HCT116 (cell line): Measurements from ENCODE around the gene MAPKAP1. TPM values are rescaled to one million over a fixed set of nuclear protein-coding genes. Genes with fewer than 3 reads are reported as not detected.

Experiments
- ATAC-seq: fragments of 200-7000 bp; cut with Tn5 transposase; 2 replicates; pipeline ENCODE4 v1.9.1; 2020; ENCODE audit warnings: mild to moderate bottlenecking, moderate library complexity
- BruUV-seq: library from RNA; stranded (reverse); fragments of 400-500 nt; replicated peaks from 2 replicates; lab custom pipeline; 2021; lab: Mats Ljungman, UMichigan
- CTCF ChIA-PET: fragments of 300-600 bp; sonication (Branson Sonifier 250); formaldehyde crosslinking; loops from one replicate; lab custom pipeline; 2021; ENCODE audit warnings: antibody characterized with exemption; lab: Charles Lee
- POLR2A ChIA-PET: fragments of 300-600, 350-600 bp; sonication (Branson Sonifier 250); formaldehyde crosslinking; loops from one replicate; lab custom pipeline; 2021; ENCODE audit warnings: antibody characterized with exemption; lab: Charles Lee
- RAD21 ChIA-PET, 2 experiments: fragments of 300-600 bp; sonication (Branson Sonifier 250); formaldehyde crosslinking; loops; one replicate each; lab custom pipeline; 2023; ENCODE audit warnings: low total read pairs in 2 of 2; ENCODE audit not compliant: uncharacterized antibody in 2 of 2, unreplicated experiment in 2 of 2, low non-redundant PET in 1 of 2; lab: Charles Lee
- DNase-seq: peaks from one replicate; pipeline ENCODE4 v3.0.0-alpha.2; 2010; ENCODE audit warnings: low read depth, low spot score
- H2AFZ ChIP-seq: fragments of 200-600 bp; shearing (Covaris generic), sonication (generic); 2 replicates; pipeline ENCODE4 v1.6.1; 2017; ENCODE audit warnings: low read depth, mixed run types, mixed read lengths, antibody characterized with exemption, low read length; ENCODE audit not compliant: poor library complexity, severe bottlenecking
- H3K27ac ChIP-seq: 2 replicates; pipeline ENCODE4 v1.5.1; 2012; ENCODE audit warnings: low read depth, low read length
- H3K27me3 ChIP-seq: fragments of 200-600 bp; sonication (generic); 2 replicates; pipeline ENCODE4 v1.6.1; 2016; ENCODE audit warnings: mixed run types, low read length, mixed read lengths; ENCODE audit not compliant: insufficient read depth
- H3K36me3 ChIP-seq, 2 experiments: fragments of 200-500 bp in 1 of 2; fragments of 200-600 bp in 1 of 2; sonication (Bioruptor generic) in 1 of 2; sonication (generic) in 1 of 2; 2 replicates each; pipeline versions ENCODE4 v1.5.1 to v1.6.1; 2014 to 2016; ENCODE audit warnings: low read length in 2 of 2, inconsistent platforms in 1 of 2, mixed read lengths in 1 of 2, mixed run types in 1 of 2; ENCODE audit not compliant: insufficient read depth in 2 of 2, control insufficient read depth in 1 of 2
- H3K4me1 ChIP-seq, 2 experiments: fragments of 200-600 bp in 1 of 2; sonication (generic) in 1 of 2; 2 replicates each; pipeline versions ENCODE4 v1.5.1 to v1.6.1; 2012 to 2017; ENCODE audit warnings: low read length in 2 of 2, inconsistent platforms in 1 of 2, mild to moderate bottlenecking in 1 of 2, mixed read lengths in 1 of 2, mixed run types in 1 of 2, moderate library complexity in 1 of 2; ENCODE audit not compliant: insufficient read depth in 2 of 2, control insufficient read depth in 1 of 2
- H3K4me2 ChIP-seq: fragments of 200-600 bp; sonication (generic); 2 replicates; pipeline ENCODE4 v1.6.1; 2017; ENCODE audit warnings: mixed run types, low read length, mixed read lengths
- H3K4me3 ChIP-seq, 2 experiments: fragments of 200-600 bp in 1 of 2; sonication (generic) in 1 of 2; replicated peaks in 1 of 2; 2 replicates each; pipeline ENCODE4 v1.5.1; 2011 to 2016; ENCODE audit warnings: low read length in 2 of 2, control low read depth in 1 of 2, low read depth in 1 of 2, mild to moderate bottlenecking in 1 of 2, mixed read lengths in 1 of 2, mixed run types in 1 of 2
- H3K79me2 ChIP-seq: fragments of 200-600 bp; sonication (generic); 2 replicates; pipeline ENCODE4 v1.6.1; 2017; ENCODE audit warnings: mild to moderate bottlenecking, mixed run types, low read length, moderate library complexity, mixed read lengths; ENCODE audit not compliant: insufficient read depth
- H3K9ac ChIP-seq: fragments of 200-600 bp; sonication (generic); 2 replicates; pipeline ENCODE4 v1.6.1; 2016; ENCODE audit warnings: low read length, mixed read lengths
- H3K9me2 ChIP-seq: fragments of 200-600 bp; sonication (generic), shearing (Covaris generic); 2 replicates; pipeline ENCODE4 v1.6.1; 2017; ENCODE audit warnings: mixed run types, mild to moderate bottlenecking, moderate library complexity; ENCODE audit not compliant: insufficient read depth
- H3K9me3 ChIP-seq, 2 experiments: fragments of 200-500 bp in 1 of 2; fragments of 200-600 bp in 1 of 2; sonication (Bioruptor generic) in 1 of 2; sonication (generic) in 1 of 2; 2 replicates each; pipeline ENCODE4 v1.6.1; 2014 to 2017; ENCODE audit warnings: low read length in 2 of 2, mixed read lengths in 2 of 2, inconsistent platforms in 1 of 2, low read depth in 1 of 2, mild to moderate bottlenecking in 1 of 2, mixed run types in 1 of 2, moderate library complexity in 1 of 2; ENCODE audit not compliant: control insufficient read depth in 1 of 2, insufficient read depth in 1 of 2
- H4K20me1 ChIP-seq: fragments of 200-600 bp; sonication (generic), shearing (Covaris generic); 2 replicates; pipeline ENCODE4 v1.6.1; 2017; ENCODE audit warnings: mixed run types, mild to moderate bottlenecking, moderate library complexity; ENCODE audit not compliant: insufficient read depth
- CBX3 ChIP-seq: IDR thresholded peaks from 2 replicates; pipeline ENCODE4 v1.6.1; 2012; ENCODE audit warnings: low read depth
- CEBPB ChIP-seq: IDR thresholded peaks from 2 replicates; pipeline ENCODE4 v1.6.1; 2012; ENCODE audit warnings: low read depth
- CTCF ChIP-seq, 3 experiments: fragments of 200-600 bp in 1 of 3; sonication (generic) in 1 of 3; IDR thresholded peaks in 2 of 3; conservative IDR thresholded peaks in 1 of 3; 2 replicates each; pipeline ENCODE4 v1.5.1; 2012 to 2017; ENCODE audit warnings: low read depth in 2 of 3, low read length in 2 of 3, antibody characterized with exemption in 1 of 3, borderline replicate concordance in 1 of 3, control low read depth in 1 of 3, mild to moderate bottlenecking in 1 of 3, mixed read lengths in 1 of 3, mixed run types in 1 of 3, moderate library complexity in 1 of 3; ENCODE audit not compliant: insufficient read depth in 1 of 3
- EGR1 ChIP-seq: IDR thresholded peaks from 2 replicates; pipeline ENCODE4 v1.6.1; 2012; ENCODE audit warnings: low read depth
- ELF1 ChIP-seq: IDR thresholded peaks from 2 replicates; pipeline ENCODE4 v1.6.1; 2012; ENCODE audit warnings: low read depth, borderline replicate concordance
- EZH2 ChIP-seq: fragments of 200-600 bp; sonication (generic); IDR thresholded peaks from 2 replicates; pipeline ENCODE4 v1.6.1; 2017; ENCODE audit warnings: antibody characterized with exemption, mixed run types
- EZH2phosphoT487 ChIP-seq: fragments of 200-600 bp; IDR thresholded peaks from 2 replicates; pipeline ENCODE4 v1.6.1; 2018; ENCODE audit warnings: antibody characterized with exemption, borderline replicate concordance
- FOSL1 ChIP-seq: IDR thresholded peaks from 2 replicates; pipeline ENCODE4 v1.6.1; 2012; ENCODE audit warnings: low read depth
- JUND ChIP-seq: IDR thresholded peaks from 2 replicates; pipeline ENCODE4 v1.6.1; 2012
- MAX ChIP-seq: IDR thresholded peaks from 2 replicates; pipeline ENCODE4 v1.6.1; 2012
- POLR2A ChIP-seq: IDR thresholded peaks from 2 replicates; pipeline ENCODE4 v1.7.0; 2011; ENCODE audit warnings: borderline replicate concordance; ENCODE audit not compliant: insufficient read depth, insufficient read length; ENCODE audit errors: extremely low read depth
- POLR2AphosphoS5 ChIP-seq: IDR thresholded peaks from 2 replicates; pipeline ENCODE4 v1.6.1; 2011; ENCODE audit warnings: mild to moderate bottlenecking, low read depth, low read length, moderate library complexity
- RAD21 ChIP-seq: IDR thresholded peaks from 2 replicates; pipeline ENCODE4 v1.6.1; 2012; ENCODE audit warnings: low read depth, mild to moderate bottlenecking
- SIN3A ChIP-seq: IDR thresholded peaks from 2 replicates; pipeline ENCODE4 v1.6.1; 2012; ENCODE audit warnings: low read depth
- SP1 ChIP-seq: IDR thresholded peaks from 2 replicates; pipeline ENCODE4 v1.6.1; 2012; ENCODE audit warnings: low read depth
- TCF7L2 ChIP-seq: IDR thresholded peaks from 2 replicates; pipeline ENCODE4 v1.7.0; 2011; ENCODE audit warnings: borderline replicate concordance, inconsistent platforms; ENCODE audit not compliant: insufficient read depth, insufficient read length; ENCODE audit errors: extremely low read depth
- YY1 ChIP-seq: IDR thresholded peaks from 2 replicates; pipeline ENCODE4 v1.6.1; 2011; ENCODE audit warnings: low read length, low read depth, moderate library complexity, mild to moderate bottlenecking; ENCODE audit not compliant: insufficient replicate concordance; ENCODE audit errors: extremely low read depth
- ZBTB33 ChIP-seq: IDR thresholded peaks from 2 replicates; pipeline ENCODE4 v1.6.1; 2011; ENCODE audit warnings: mild to moderate bottlenecking, low read length, moderate library complexity; ENCODE audit not compliant: insufficient replicate concordance; ENCODE audit errors: extremely low read depth
- ZNF274 ChIP-seq: fragments of 200-500 bp; sonication (Bioruptor generic); IDR thresholded peaks from 2 replicates; pipeline ENCODE4 v1.6.1; 2014; ENCODE audit warnings: mild to moderate bottlenecking, low read depth, low read length, inconsistent platforms
- intact Hi-C: fragments of 100-400 bp; cut with micrococcal nuclease; formaldehyde crosslinking; loops from 2 replicates; pipeline ENCODE4 v1.10.0; 2022
- total RNA-seq: library from RNA; stranded (reverse); gene quantifications from one replicate; pipeline ENCODE4 v1.2.1, GENCODE V29; 2021; ENCODE audit not compliant: unreplicated experiment
- TF ChIP-seq, protein P1 (sequence below): IDR thresholded peaks from 2 replicates; pipeline ENCODE4 v1.6.1; 2012

Gene MAPKAP1
- total RNA-seq, 1 experiment from 2014 or later = 72.5 TPM

- Histone ChIP-seq H3K4me1 (no peaks in the 10 kb centered on the region), H2AFZ (no peak overlapping the region), H3K4me3 (no peak overlapping the region), H3K9me2 (no peaks in the 10 kb centered on the region), H3K27me3 (no peaks in the 10 kb centered on the region), H3K4me2 (no peak overlapping the region), H3K79me2 (peaks cover 56% of the 10 kb centered on the region), H3K9ac (no peak overlapping the region), H3K27ac (no peak overlapping the region), H4K20me1 (peaks cover 8% of the 10 kb centered on the region; the same call in 1 of the 2 replicates), H3K36me3 (no peaks in the 10 kb centered on the region), H3K9me3 (no peaks in the 10 kb centered on the region)
- no TSS peak for BruUV-seq
- DNase-seq (no peak), ATAC-seq (no peak)
- RAD21 ChIA-PET = no interaction called here
- CTCF ChIA-PET = no interaction called here
- intact Hi-C loops = no loop called here
- POLR2A ChIA-PET = no interaction called here
- TF ChIP-seq CTCF (IDR thresholded peaks at IDR 0.05 in 2 of 3, conservative IDR thresholded peaks at IDR 0.05 in 1 of 3; ENCODE audit: borderline replicate concordance in 1 of 3, insufficient read depth in 1 of 3, low read depth in 2 of 3, low read length in 2 of 3) (no peak), CBX3 (no peak), ZNF274 (no peak), MAX (no peak), YY1 (no peak), TCF7L2 (no peak), JUND (no peak), RAD21 (no peak), EZH2phosphoT487 (no peak), EZH2 (no peak), ELF1 (no peak), SIN3A (no peak), FOSL1 (no peak), ZBTB33 (no peak), POLR2A (no peak), SP1 (no peak), EGR1 (no peak), POLR2AphosphoS5 (no peak), CEBPB (no peak)
- TF ChIP-seq, protein P1, sequence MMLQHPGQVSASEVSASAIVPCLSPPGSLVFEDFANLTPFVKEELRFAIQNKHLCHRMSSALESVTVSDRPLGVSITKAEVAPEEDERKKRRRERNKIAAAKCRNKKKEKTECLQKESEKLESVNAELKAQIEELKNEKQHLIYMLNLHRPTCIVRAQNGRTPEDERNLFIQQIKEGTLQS = no peak
Measured at GRCh38 chr9:125611121-125611765, 95.8 kb downstream of the MAPKAP1 start.
